SK-N-SH (cell line): ENCODE data around the gene COIL.

Source experiments
- CHD2 ChIP-seq: fragments of 150-350 bp; IDR thresholded peaks from 2 replicates; pipeline ENCODE4 v1.6.1; 2018; ENCODE audit warnings: low read length; ENCODE audit not compliant: partially characterized antibody
- ELF1 ChIP-seq: IDR thresholded peaks from 2 replicates; pipeline ENCODE4 v1.4.0; 2012
- EZH2phosphoT487 ChIP-seq: fragments of 200-600 bp; sonication (generic); IDR thresholded peaks from 2 replicates; pipeline ENCODE4 v1.6.1; 2017; ENCODE audit warnings: low read depth, mixed run types, mild to moderate bottlenecking, antibody characterized with exemption, moderate library complexity, borderline replicate concordance
- JUND ChIP-seq: IDR thresholded peaks from 2 replicates; pipeline ENCODE4 v1.4.0; 2012
- MAX ChIP-seq: IDR thresholded peaks from 2 replicates; pipeline ENCODE4 v1.4.0; 2012; ENCODE audit warnings: low read depth
- NFIC ChIP-seq: IDR thresholded peaks from 2 replicates; pipeline ENCODE4 v1.4.0; 2012; ENCODE audit warnings: borderline replicate concordance
- NRF1 ChIP-seq: IDR thresholded peaks from 2 replicates; pipeline ENCODE4 v1.6.1; 2012; ENCODE audit warnings: low read depth, mild to moderate bottlenecking, low read length
- RCOR1 ChIP-seq: fragments of 150-350 bp; IDR thresholded peaks from 2 replicates; pipeline ENCODE4 v1.6.1; 2017; ENCODE audit warnings: antibody characterized with exemption, low read length
- REST ChIP-seq: IDR thresholded peaks from 2 replicates; pipeline ENCODE4 v1.6.1; 2012; ENCODE audit warnings: mild to moderate bottlenecking, low read depth, low read length, moderate library complexity
- RXRA ChIP-seq: IDR thresholded peaks from 2 replicates; pipeline ENCODE4 v1.4.0; 2012; ENCODE audit warnings: low read depth, mild to moderate bottlenecking, borderline replicate concordance
- SIN3A ChIP-seq: IDR thresholded peaks from 2 replicates; pipeline ENCODE4 v1.6.1; 2012; ENCODE audit warnings: low read depth, mild to moderate bottlenecking, low read length, moderate library complexity, borderline replicate concordance
- TAF1 ChIP-seq: IDR thresholded peaks from 2 replicates; pipeline ENCODE4 v1.6.1; 2012; ENCODE audit warnings: low read depth, mild to moderate bottlenecking, low read length, moderate library complexity, borderline replicate concordance
- TF ChIP-seq, protein P1 (sequence below): fragments of 200-600 bp; sonication (generic); IDR thresholded peaks from 2 replicates; pipeline ENCODE4 v1.6.1; 2017; ENCODE audit warnings: antibody characterized with exemption, mild to moderate bottlenecking, moderate library complexity

GRCh38 chr17:56926270-56926669, 34.6 kb downstream of the COIL start:
- TF ChIP-seq REST = no peak
- TF ChIP-seq NRF1 = no peak
- TF ChIP-seq, protein P1, sequence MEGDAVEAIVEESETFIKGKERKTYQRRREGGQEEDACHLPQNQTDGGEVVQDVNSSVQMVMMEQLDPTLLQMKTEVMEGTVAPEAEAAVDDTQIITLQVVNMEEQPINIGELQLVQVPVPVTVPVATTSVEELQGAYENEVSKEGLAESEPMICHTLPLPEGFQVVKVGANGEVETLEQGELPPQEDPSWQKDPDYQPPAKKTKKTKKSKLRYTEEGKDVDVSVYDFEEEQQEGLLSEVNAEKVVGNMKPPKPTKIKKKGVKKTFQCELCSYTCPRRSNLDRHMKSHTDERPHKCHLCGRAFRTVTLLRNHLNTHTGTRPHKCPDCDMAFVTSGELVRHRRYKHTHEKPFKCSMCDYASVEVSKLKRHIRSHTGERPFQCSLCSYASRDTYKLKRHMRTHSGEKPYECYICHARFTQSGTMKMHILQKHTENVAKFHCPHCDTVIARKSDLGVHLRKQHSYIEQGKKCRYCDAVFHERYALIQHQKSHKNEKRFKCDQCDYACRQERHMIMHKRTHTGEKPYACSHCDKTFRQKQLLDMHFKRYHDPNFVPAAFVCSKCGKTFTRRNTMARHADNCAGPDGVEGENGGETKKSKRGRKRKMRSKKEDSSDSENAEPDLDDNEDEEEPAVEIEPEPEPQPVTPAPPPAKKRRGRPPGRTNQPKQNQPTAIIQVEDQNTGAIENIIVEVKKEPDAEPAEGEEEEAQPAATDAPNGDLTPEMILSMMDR = no peak
- no peak for TF ChIP-seq RXRA
- TF ChIP-seq RCOR1 = no peak
- no peak for TF ChIP-seq SIN3A
- TF ChIP-seq EZH2phosphoT487 = no peak
- TF ChIP-seq MAX = no peak
- no peak for TF ChIP-seq CHD2
- TF ChIP-seq TAF1 = no peak
- no peak for TF ChIP-seq ELF1
- TF ChIP-seq NFIC = no peak
- no peak for TF ChIP-seq JUND
